Neural cell (in vitro differentiated cells): ENCODE data around the gene MYL12B. TPM values are rescaled to one million over a fixed set of nuclear protein-coding genes. Genes with fewer than 3 reads are reported as not detected.

Experiments
- H2AFZ ChIP-seq: fragments of 200-600, 300-800 bp; sonication (generic), shearing (Covaris generic); 2 replicates; pipeline ENCODE4 v1.6.0; 2014; ENCODE audit warnings: low read depth, mild to moderate bottlenecking, antibody characterized with exemption, low read length, moderate library complexity
- H3F3A ChIP-seq: fragments of 200-600 bp; shearing (Covaris generic); 2 replicates; pipeline ENCODE4 v1.6.1; 2016; ENCODE audit warnings: mild to moderate bottlenecking, moderate library complexity, mixed read lengths, antibody characterized with exemption, low read length; ENCODE audit not compliant: insufficient read depth, poor library complexity, severe bottlenecking
- H3K27ac ChIP-seq: fragments of 200-600, 300-800 bp; sonication (generic), shearing (Covaris generic); 2 replicates; pipeline ENCODE4 v1.5.1; 2014; ENCODE audit warnings: mild to moderate bottlenecking, low read length, moderate library complexity
- H3K27me3 ChIP-seq: fragments of 300-800, 200-600 bp; sonication (generic), shearing (Covaris generic); 2 replicates; pipeline ENCODE4 v1.6.0; 2014; ENCODE audit warnings: mild to moderate bottlenecking, low read depth, low read length, moderate library complexity; ENCODE audit not compliant: insufficient read depth
- H3K36me3 ChIP-seq: fragments of 300-800, 200-600 bp; sonication (generic), shearing (Covaris generic); 2 replicates; pipeline ENCODE4 v1.5.1; 2014; ENCODE audit warnings: mild to moderate bottlenecking, antibody characterized with exemption, low read length, moderate library complexity; ENCODE audit not compliant: insufficient read depth
- H3K4me2 ChIP-seq: fragments of 300-800, 200-600 bp; sonication (generic), shearing (Covaris generic); 2 replicates; pipeline ENCODE4 v1.6.0; 2014; ENCODE audit warnings: mild to moderate bottlenecking, low read length
- H3K4me3 ChIP-seq: fragments of 300-800, 200-600 bp; sonication (generic), shearing (Covaris generic); 2 replicates; pipeline ENCODE4 v1.5.1; 2014; ENCODE audit warnings: mild to moderate bottlenecking, low read length, moderate library complexity
- H3K79me2 ChIP-seq: fragments of 200-600 bp; shearing (Covaris generic); replicated peaks from 2 replicates; pipeline ENCODE4 v1.6.0; 2014; ENCODE audit warnings: mild to moderate bottlenecking, low read length, moderate library complexity; ENCODE audit not compliant: insufficient read depth
- H3K9ac ChIP-seq: fragments of 300-800, 200-600 bp; sonication (generic), shearing (Covaris generic); 2 replicates; pipeline ENCODE4 v1.6.1; 2016; ENCODE audit warnings: mild to moderate bottlenecking, low read length, mixed read lengths
- H3K9me2 ChIP-seq: fragments of 200-600 bp; shearing (Covaris generic); 2 replicates; pipeline ENCODE4 v1.6.1; 2016; ENCODE audit warnings: mild to moderate bottlenecking, low read length, mixed read lengths; ENCODE audit not compliant: insufficient read depth
- H3K9me3 ChIP-seq: fragments of 200-600, 300-800 bp; sonication (generic), shearing (Covaris generic); 2 replicates; pipeline ENCODE4 v1.6.1; 2016; ENCODE audit warnings: mild to moderate bottlenecking, mixed run types, low read length, moderate library complexity, mixed read lengths
- H4K20me1 ChIP-seq: fragments of 200-600 bp; shearing (Covaris generic); 2 replicates; pipeline ENCODE4 v1.6.1; 2016; ENCODE audit warnings: mild to moderate bottlenecking, mixed run types; ENCODE audit not compliant: insufficient read depth
- EP300 ChIP-seq: fragments of 450-650 bp; conservative IDR thresholded peaks from 2 replicates; pipeline ENCODE4 v1.6.1; 2014; ENCODE audit warnings: antibody characterized with exemption, mild to moderate bottlenecking, moderate library complexity; ENCODE audit not compliant: poor library complexity, severe bottlenecking
- EZH2 ChIP-seq: fragments of 200-600, 300-800 bp; shearing (Covaris generic), sonication (generic); IDR thresholded peaks from 2 replicates; pipeline ENCODE4 v1.6.1; 2014; ENCODE audit warnings: antibody characterized with exemption, low read length, borderline replicate concordance, mild to moderate bottlenecking; ENCODE audit not compliant: insufficient read depth, poor library complexity, severe bottlenecking
- MXI1 ChIP-seq: fragments of 450-650 bp; conservative IDR thresholded peaks from 2 replicates; pipeline ENCODE4 v1.6.1; 2014; ENCODE audit warnings: antibody characterized with exemption, mild to moderate bottlenecking; ENCODE audit not compliant: poor library complexity, severe bottlenecking
- POLR2AphosphoS5 ChIP-seq: IDR thresholded peaks from 2 replicates; pipeline ENCODE4 v1.6.1; 2012
- RAD21 ChIP-seq: fragments of 450-650 bp; conservative IDR thresholded peaks from 2 replicates; pipeline ENCODE4 v1.6.1; 2014; ENCODE audit warnings: antibody characterized with exemption, mild to moderate bottlenecking, moderate library complexity
- SMC3 ChIP-seq: fragments of 450-650 bp; conservative IDR thresholded peaks from 2 replicates; pipeline ENCODE4 v1.6.1; 2014; ENCODE audit warnings: antibody characterized with exemption, mild to moderate bottlenecking, moderate library complexity; ENCODE audit not compliant: poor library complexity
- TAF1 ChIP-seq: IDR thresholded peaks from 2 replicates; pipeline ENCODE4 v1.6.1; 2012; ENCODE audit warnings: low read depth
- polyA plus RNA-seq: library from polyadenylated mRNA; depleted of rRNA; stranded (reverse); fragments of >200 nt; gene quantifications from 2 replicates; pipeline ENCODE4 v1.2.3, GENCODE V29; 2014
- TF ChIP-seq, protein P1 (sequence below): fragments of 450-650 bp; IDR thresholded peaks from 2 replicates; pipeline ENCODE4 v1.5.1; 2014; ENCODE audit warnings: antibody characterized with exemption, mild to moderate bottlenecking, moderate library complexity; ENCODE audit not compliant: poor library complexity, severe bottlenecking
- TF ChIP-seq, protein P2 (sequence below): IDR thresholded peaks from 2 replicates; pipeline ENCODE4 v1.6.1; 2012; ENCODE audit warnings: borderline replicate concordance

The MYL12B gene
- polyA plus RNA-seq, 1 donor from 2014 or later = 384 TPM

DNA sequence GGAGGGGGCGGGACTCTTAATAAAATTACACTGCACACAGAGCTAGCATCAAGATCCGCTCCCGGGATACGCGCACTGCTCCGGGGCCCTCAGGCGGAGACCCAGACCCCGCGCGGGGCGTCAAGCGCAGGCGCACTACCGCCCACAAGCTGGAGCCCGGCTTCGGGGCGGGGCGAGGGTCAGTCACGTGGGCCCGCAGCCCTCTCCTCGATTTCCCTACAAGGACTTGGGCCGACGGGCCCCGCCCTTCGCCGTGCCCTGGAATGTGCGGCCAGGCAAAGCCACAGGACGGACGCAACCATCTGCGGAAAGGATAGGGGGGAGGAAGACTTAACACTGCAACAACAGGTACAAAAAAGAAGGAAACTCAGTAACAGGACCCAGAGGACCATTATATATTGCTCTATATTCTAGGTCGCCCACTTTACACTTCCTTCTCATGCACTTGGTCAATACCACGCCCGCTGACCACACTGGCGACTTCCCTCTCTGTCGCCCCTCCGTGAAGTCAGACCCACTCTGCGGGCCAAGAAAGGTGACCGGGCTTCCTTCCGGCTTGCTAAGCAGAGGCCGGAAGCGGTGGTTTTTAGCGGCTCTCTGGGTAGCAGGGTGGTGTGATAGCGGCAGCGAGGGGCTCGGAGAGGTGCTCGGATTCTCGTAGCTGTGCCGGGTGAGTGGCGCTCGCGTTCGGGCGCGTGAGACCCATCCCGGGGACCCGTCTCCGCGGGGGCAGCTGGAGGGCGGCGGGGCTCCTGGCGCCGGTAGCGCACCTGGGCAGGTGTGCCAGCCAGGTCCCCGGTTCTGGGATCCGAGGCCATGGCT lies 14.5 kb upstream of the MYL12B start, which contains the start of gene MYL12A:
Gene MYL12A (plus strand): TSS at position 562 of the 822 bp plus-strand sequence. CDS start 5,447 bp downstream, outside the sequence.
- TF ChIP-seq EZH2 = no peak
- peak; percentile 40 for TF ChIP-seq POLR2AphosphoS5
- TF ChIP-seq EP300 = peak; percentile 39
- peak; percentile 9 for TF ChIP-seq RAD21
- no peak for TF ChIP-seq SMC3
- peak; percentile 74 for TF ChIP-seq MXI1
- TF ChIP-seq, protein P1, sequence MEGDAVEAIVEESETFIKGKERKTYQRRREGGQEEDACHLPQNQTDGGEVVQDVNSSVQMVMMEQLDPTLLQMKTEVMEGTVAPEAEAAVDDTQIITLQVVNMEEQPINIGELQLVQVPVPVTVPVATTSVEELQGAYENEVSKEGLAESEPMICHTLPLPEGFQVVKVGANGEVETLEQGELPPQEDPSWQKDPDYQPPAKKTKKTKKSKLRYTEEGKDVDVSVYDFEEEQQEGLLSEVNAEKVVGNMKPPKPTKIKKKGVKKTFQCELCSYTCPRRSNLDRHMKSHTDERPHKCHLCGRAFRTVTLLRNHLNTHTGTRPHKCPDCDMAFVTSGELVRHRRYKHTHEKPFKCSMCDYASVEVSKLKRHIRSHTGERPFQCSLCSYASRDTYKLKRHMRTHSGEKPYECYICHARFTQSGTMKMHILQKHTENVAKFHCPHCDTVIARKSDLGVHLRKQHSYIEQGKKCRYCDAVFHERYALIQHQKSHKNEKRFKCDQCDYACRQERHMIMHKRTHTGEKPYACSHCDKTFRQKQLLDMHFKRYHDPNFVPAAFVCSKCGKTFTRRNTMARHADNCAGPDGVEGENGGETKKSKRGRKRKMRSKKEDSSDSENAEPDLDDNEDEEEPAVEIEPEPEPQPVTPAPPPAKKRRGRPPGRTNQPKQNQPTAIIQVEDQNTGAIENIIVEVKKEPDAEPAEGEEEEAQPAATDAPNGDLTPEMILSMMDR = no peak
- Histone ChIP-seq H3K9ac (peak within 1 kb of the TSS; percentile 79), H3K4me3 (peak within 1 kb of the TSS; percentile 96), H3K9me2 (no peaks in the 10 kb centered on the region), H3K27me3 (no peaks in the 10 kb centered on the region), H3K9me3 (no peaks in the 10 kb centered on the region), H3K36me3 (no peaks in the 10 kb centered on the region), H3K27ac (peak within 1 kb of the TSS; percentile 58), H3K4me2 (peak within 1 kb of the TSS; percentile 98), H4K20me1 (no peaks in the 10 kb centered on the region), H3F3A (no peaks in the 10 kb centered on the region), H3K79me2 (peaks cover 27% of the 10 kb centered on the region), H2AFZ (peak within 1 kb of the TSS; percentile 85)

DNA sequence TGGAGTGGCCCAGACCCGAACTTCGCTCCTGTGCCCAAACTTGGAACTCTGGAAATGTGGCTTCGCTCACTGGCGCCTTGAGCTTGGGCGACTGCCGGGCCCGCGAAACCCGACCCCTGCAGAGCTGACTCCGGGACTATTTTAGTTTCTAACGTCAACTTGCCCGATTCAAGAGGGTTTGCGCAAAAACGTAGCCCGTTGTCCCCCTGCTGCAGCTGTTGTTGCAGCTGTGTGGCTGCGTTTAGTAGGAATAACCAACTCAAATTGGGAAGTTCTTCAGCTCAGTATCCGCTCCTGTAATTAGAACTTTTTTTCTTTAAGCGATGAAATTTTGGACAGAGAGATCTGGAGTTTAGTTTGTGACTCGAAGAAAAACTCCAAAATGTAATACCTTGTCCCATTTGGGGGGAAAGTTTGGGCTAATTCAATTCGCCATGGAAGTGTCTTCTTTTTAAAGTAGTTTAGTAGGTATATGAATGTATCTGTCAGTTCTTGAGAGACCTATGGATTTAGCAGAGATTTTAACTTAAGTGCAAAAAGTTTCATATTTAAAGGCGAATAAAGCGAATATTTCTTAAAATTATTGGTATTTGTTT lies 13.8 kb upstream of the MYL12B start:
- Histone ChIP-seq H3K9ac (peak overlapping the region; percentile 79), H3K27ac (peak overlapping the region; percentile 58), H4K20me1 (no peaks in the 10 kb centered on the region), H3K79me2 (peaks cover 27% of the 10 kb centered on the region), H3K4me3 (peak overlapping the region; percentile 96), H3F3A (no peaks in the 10 kb centered on the region), H3K36me3 (no peaks in the 10 kb centered on the region), H3K4me2 (peak overlapping the region; percentile 98), H3K9me2 (no peaks in the 10 kb centered on the region), H2AFZ (peak overlapping the region; percentile 85), H3K27me3 (no peaks in the 10 kb centered on the region), H3K9me3 (no peaks in the 10 kb centered on the region)
- TF ChIP-seq, protein P1 = no peak
- TF ChIP-seq MXI1 (no peak), RAD21 (no peak), EZH2 (no peak), SMC3 (no peak), POLR2AphosphoS5 (no peak), EP300 (no peak), TAF1 (no peak)
- TF ChIP-seq, protein P2, sequence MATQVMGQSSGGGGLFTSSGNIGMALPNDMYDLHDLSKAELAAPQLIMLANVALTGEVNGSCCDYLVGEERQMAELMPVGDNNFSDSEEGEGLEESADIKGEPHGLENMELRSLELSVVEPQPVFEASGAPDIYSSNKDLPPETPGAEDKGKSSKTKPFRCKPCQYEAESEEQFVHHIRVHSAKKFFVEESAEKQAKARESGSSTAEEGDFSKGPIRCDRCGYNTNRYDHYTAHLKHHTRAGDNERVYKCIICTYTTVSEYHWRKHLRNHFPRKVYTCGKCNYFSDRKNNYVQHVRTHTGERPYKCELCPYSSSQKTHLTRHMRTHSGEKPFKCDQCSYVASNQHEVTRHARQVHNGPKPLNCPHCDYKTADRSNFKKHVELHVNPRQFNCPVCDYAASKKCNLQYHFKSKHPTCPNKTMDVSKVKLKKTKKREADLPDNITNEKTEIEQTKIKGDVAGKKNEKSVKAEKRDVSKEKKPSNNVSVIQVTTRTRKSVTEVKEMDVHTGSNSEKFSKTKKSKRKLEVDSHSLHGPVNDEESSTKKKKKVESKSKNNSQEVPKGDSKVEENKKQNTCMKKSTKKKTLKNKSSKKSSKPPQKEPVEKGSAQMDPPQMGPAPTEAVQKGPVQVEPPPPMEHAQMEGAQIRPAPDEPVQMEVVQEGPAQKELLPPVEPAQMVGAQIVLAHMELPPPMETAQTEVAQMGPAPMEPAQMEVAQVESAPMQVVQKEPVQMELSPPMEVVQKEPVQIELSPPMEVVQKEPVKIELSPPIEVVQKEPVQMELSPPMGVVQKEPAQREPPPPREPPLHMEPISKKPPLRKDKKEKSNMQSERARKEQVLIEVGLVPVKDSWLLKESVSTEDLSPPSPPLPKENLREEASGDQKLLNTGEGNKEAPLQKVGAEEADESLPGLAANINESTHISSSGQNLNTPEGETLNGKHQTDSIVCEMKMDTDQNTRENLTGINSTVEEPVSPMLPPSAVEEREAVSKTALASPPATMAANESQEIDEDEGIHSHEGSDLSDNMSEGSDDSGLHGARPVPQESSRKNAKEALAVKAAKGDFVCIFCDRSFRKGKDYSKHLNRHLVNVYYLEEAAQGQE = no peak
